ENCODE data around the gene TAAR1. TPM values are rescaled to one million over a fixed set of nuclear protein-coding genes. Genes with fewer than 3 reads are reported as not detected.

The TAAR1 gene
- total RNA-seq, 5 donors from 2014 or later (not counting 1 experiment from before 2014, with no cell fraction given) = not detected

DNA sequence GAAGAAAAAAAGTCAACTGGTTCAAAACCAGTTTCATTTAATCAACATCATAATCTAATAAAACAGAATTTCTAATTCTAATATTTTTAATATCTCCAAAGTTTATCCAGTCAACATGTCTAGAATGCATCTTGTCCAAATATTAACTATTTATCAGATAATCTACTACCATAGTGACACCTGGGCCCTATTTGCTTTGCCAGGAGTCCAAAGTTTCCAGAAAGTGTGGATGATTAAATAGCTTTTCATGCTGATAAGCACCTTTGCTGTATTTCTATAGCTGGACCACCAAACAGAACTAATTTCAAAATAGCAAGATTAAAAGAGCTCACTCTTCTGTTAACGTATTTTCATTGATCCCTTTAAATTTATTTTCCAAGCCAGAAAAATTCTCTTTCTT is 12.3 kb upstream of the TAAR1 start:
- CTCF ChIA-PET = interaction anchor here in 1 of 2 donors (0.6 to 1.7 kb wide), 3 partner anchors 94 to 1252 kb away, joined by 3 to 7 read pairs (median 3); no protein-coding TSS in a partner anchor
- Mint-ChIP-seq H3K27ac (no peak overlapping the region), H3K27me3 (peaks cover 6 to 11% of the 10 kb centered on the region in 2 donors)

GRCh38 chr6:132669690-132670291 is 10.8 kb upstream of the TAAR1 start:
- Mint-ChIP-seq H3K36me3 (no peaks in the 10 kb centered on the region), H3K4me3 (no peak overlapping the region), H3K27me3 (peaks cover 6 to 7% of the 10 kb centered on the region in 2 donors), H3K4me1 (peaks cover 0 to 4% (median 4%) of the 10 kb centered on the region in 3 donors), H3K9me3 (no peaks in the 10 kb centered on the region), H3K27ac (no peak overlapping the region)
- ChIA-PET POLR2A (interaction anchor here in 1 of 2 donors (0.7 kb wide), 1 partner anchor 150 kb away, joined by 8 read pairs; no protein-coding TSS in a partner anchor), CTCF (interaction anchor here (0.6 to 2.5 kb wide), 19 partner anchors 11 to 1251 kb away, joined by 3 to 12 read pairs (median 3); partner anchors contain the start of genes SLC18B1 (in 1 of the 2) and TAAR1 (in 1 of the 2))
- H3K27me3 ChIP-seq (replicated peaks in 1 of 2; ENCODE audit: control insufficient read depth in 2 of 2, extremely low read depth in 1 of 2, insufficient read depth in 2 of 2, low read length in 1 of 2) = no peaks in the 10 kb centered on the region
- H3K9me3 ChIP-seq = no peaks in the 10 kb centered on the region
- H3K36me3 ChIP-seq (ENCODE audit: control insufficient read depth in 2 of 2, extremely low read depth in 1 of 2, insufficient read depth in 1 of 2, low read length in 1 of 2) = no peaks in the 10 kb centered on the region
- WGBS (ENCODE audit: insufficient coverage) = no CpG with 5 or more reads among the region's 4 CpGs
- ATAC-seq (replicated peaks in 1 of 4) (peak in 2 of 4 experiments; percentile 38 to 42), DNase-seq (peak in 2 of 35 experiments; percentile 1 to 40)
- H3K27ac ChIP-seq (ENCODE audit: low read length) = no peak overlapping the region
- peaks cover 0 to 2% of the 10 kb centered on the region in 2 experiments for H3K4me1 ChIP-seq (ENCODE audit: control insufficient read depth in 1 of 2, extremely low read depth in 1 of 2, insufficient read depth in 2 of 2, low read length in 2 of 2)
- H3K4me3 ChIP-seq (ENCODE audit: control insufficient read depth in 1 of 2, extremely low read depth in 1 of 2, low read length in 1 of 2) = no peak overlapping the region

More for the DNA sequence above, 12.3 kb upstream of the TAAR1 start:
- POLR2A ChIA-PET = no interaction called here
- H3K9me3 ChIP-seq = no peaks in the 10 kb centered on the region
- Mint-ChIP-seq H3K4me3 (no peak overlapping the region), H3K9me3 (no peaks in the 10 kb centered on the region), H3K4me1 (peaks cover 0 to 9% (median 4%) of the 10 kb centered on the region in 3 donors), H3K36me3 (no peaks in the 10 kb centered on the region)
- no peak for DNase-seq
- no CpG with 5 or more reads among the region's 1 CpG for WGBS (ENCODE audit: insufficient coverage)
- ATAC-seq (replicated peaks in 1 of 4) = no peak
- H3K4me1 ChIP-seq (ENCODE audit: control insufficient read depth in 1 of 2, extremely low read depth in 1 of 2, insufficient read depth in 2 of 2, low read length in 2 of 2) = peaks cover 0 to 2% of the 10 kb centered on the region in 2 experiments
- no peaks in the 10 kb centered on the region for H3K27me3 ChIP-seq (replicated peaks in 1 of 2; ENCODE audit: control insufficient read depth in 2 of 2, extremely low read depth in 1 of 2, insufficient read depth in 2 of 2, low read length in 1 of 2)
- no peak overlapping the region for H3K4me3 ChIP-seq (ENCODE audit: control insufficient read depth in 1 of 2, extremely low read depth in 1 of 2, low read length in 1 of 2)
- no peaks in the 10 kb centered on the region for H3K36me3 ChIP-seq (ENCODE audit: control insufficient read depth in 2 of 2, extremely low read depth in 1 of 2, insufficient read depth in 1 of 2, low read length in 1 of 2)
- no peak overlapping the region for H3K27ac ChIP-seq (ENCODE audit: low read length)

- Histone ChIP-seq H3K27ac (ENCODE audit: low read length) (no peak overlapping the region), H3K27me3 (replicated peaks in 1 of 2; ENCODE audit: control insufficient read depth in 2 of 2, extremely low read depth in 1 of 2, insufficient read depth in 2 of 2, low read length in 1 of 2) (no peaks in the 10 kb centered on the region), H3K4me1 (ENCODE audit: control insufficient read depth in 1 of 2, extremely low read depth in 1 of 2, insufficient read depth in 2 of 2, low read length in 2 of 2) (peaks cover 0 to 2% of the 10 kb centered on the region in 2 experiments), H3K36me3 (ENCODE audit: control insufficient read depth in 2 of 2, extremely low read depth in 1 of 2, insufficient read depth in 1 of 2, low read length in 1 of 2) (no peaks in the 10 kb centered on the region), H3K9me3 (no peaks in the 10 kb centered on the region), H3K4me3 (ENCODE audit: control insufficient read depth in 1 of 2, extremely low read depth in 1 of 2, low read length in 1 of 2) (no peak overlapping the region)
- H3K4me1 Mint-ChIP-seq = peaks cover 0 to 4% (median 4%) of the 10 kb centered on the region in 3 donors
- ChIA-PET POLR2A (no interaction called here), CTCF (interaction anchor here in 1 of 2 donors (0.7 kb wide), 1 partner anchor 29 kb away, joined by 3 read pairs; no protein-coding TSS in a partner anchor)
- H3K36me3 Mint-ChIP-seq = no peaks in the 10 kb centered on the region
- peaks cover 3 to 6% of the 10 kb centered on the region in 2 donors for H3K27me3 Mint-ChIP-seq
- no peak overlapping the region for H3K27ac Mint-ChIP-seq
- WGBS (ENCODE audit: insufficient coverage) = 89% methylated on average over 3 of the region's 4 CpGs
- H3K4me3 Mint-ChIP-seq = no peak overlapping the region
- ATAC-seq (replicated peaks in 1 of 4) (no peak), DNase-seq (no peak)
- H3K9me3 Mint-ChIP-seq = no peaks in the 10 kb centered on the region
Observed at GRCh38 chr6:132666118-132666517, 7.1 kb upstream of the TAAR1 start.

GRCh38 chr6:132664309-132665034 is 5.5 kb upstream of the TAAR1 start:
- Mint-ChIP-seq H3K4me1 (no peaks in the 10 kb centered on the region), H3K27me3 (peaks cover 0 to 3% of the 10 kb centered on the region in 2 donors), H3K4me3 (no peak overlapping the region), H3K9me3 (no peaks in the 10 kb centered on the region), H3K36me3 (no peaks in the 10 kb centered on the region), H3K27ac (no peak overlapping the region)
- 100% methylated on average over 1 of the region's 1 CpG for WGBS (ENCODE audit: insufficient coverage)
- no peaks in the 10 kb centered on the region for H3K9me3 ChIP-seq
- no peaks in the 10 kb centered on the region for H3K27me3 ChIP-seq (replicated peaks in 1 of 2; ENCODE audit: control insufficient read depth in 2 of 2, extremely low read depth in 1 of 2, insufficient read depth in 2 of 2, low read length in 1 of 2)
- H3K27ac ChIP-seq (ENCODE audit: low read length) = no peak overlapping the region
- no peak overlapping the region for H3K4me3 ChIP-seq (ENCODE audit: control insufficient read depth in 1 of 2, extremely low read depth in 1 of 2, low read length in 1 of 2)
- POLR2A ChIA-PET = no interaction called here
- DNase-seq (no peak), ATAC-seq (replicated peaks in 1 of 4) (no peak)
- no peaks in the 10 kb centered on the region for H3K36me3 ChIP-seq (ENCODE audit: control insufficient read depth in 2 of 2, extremely low read depth in 1 of 2, insufficient read depth in 1 of 2, low read length in 1 of 2)
- CTCF ChIA-PET = interaction anchor here in 1 of 2 donors (0.6 kb wide), 1 partner anchor 1403 kb away, joined by 4 read pairs; no protein-coding TSS in a partner anchor
- H3K4me1 ChIP-seq (ENCODE audit: control insufficient read depth in 1 of 2, extremely low read depth in 1 of 2, insufficient read depth in 2 of 2, low read length in 2 of 2) = no peaks in the 10 kb centered on the region

GRCh38 chr6:132663661-132664060 is 4.7 kb upstream of the TAAR1 start:
- no peaks in the 10 kb centered on the region for H3K4me1 Mint-ChIP-seq
- DNase-seq (no peak), ATAC-seq (replicated peaks in 1 of 4) (no peak)
- no peaks in the 10 kb centered on the region for H3K9me3 ChIP-seq
- CTCF ChIA-PET = no interaction called here
- H3K27ac Mint-ChIP-seq = no peak overlapping the region
- no peaks in the 10 kb centered on the region for H3K36me3 Mint-ChIP-seq
- H3K4me3 Mint-ChIP-seq = no peak overlapping the region
- no peak overlapping the region for H3K4me3 ChIP-seq (ENCODE audit: control insufficient read depth in 1 of 2, extremely low read depth in 1 of 2, low read length in 1 of 2)
- POLR2A ChIA-PET = no interaction called here
- no peaks in the 10 kb centered on the region for H3K9me3 Mint-ChIP-seq
- peaks cover 0 to 3% of the 10 kb centered on the region in 2 donors for H3K27me3 Mint-ChIP-seq
- no peaks in the 10 kb centered on the region for H3K36me3 ChIP-seq (ENCODE audit: control insufficient read depth in 2 of 2, extremely low read depth in 1 of 2, insufficient read depth in 1 of 2, low read length in 1 of 2)
- no peak overlapping the region for H3K27ac ChIP-seq (ENCODE audit: low read length)
- H3K4me1 ChIP-seq (ENCODE audit: control insufficient read depth in 1 of 2, extremely low read depth in 1 of 2, insufficient read depth in 2 of 2, low read length in 2 of 2) = no peaks in the 10 kb centered on the region
- no peaks in the 10 kb centered on the region for H3K27me3 ChIP-seq (replicated peaks in 1 of 2; ENCODE audit: control insufficient read depth in 2 of 2, extremely low read depth in 1 of 2, insufficient read depth in 2 of 2, low read length in 1 of 2)
- no CpG with 5 or more reads among the region's 1 CpG for WGBS (ENCODE audit: insufficient coverage)

DNA sequence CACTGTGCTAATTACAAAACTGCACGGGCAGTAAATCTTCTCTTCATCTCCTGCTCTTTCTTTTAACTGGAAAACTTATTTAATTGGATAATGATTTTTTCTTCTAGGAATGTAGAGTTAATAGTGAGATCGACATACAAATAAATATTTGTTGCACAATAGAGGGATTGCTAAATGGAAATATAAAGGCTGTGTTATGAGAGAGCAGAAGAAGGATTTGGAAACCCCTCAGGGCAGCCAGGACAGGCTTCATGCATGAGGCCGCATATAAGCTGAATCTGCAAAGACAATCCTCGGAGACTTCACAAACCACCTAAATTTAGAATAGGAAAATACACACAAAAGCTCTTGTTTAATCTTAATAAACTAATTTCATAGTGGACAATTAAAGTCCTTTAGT is 2.9 kb upstream of the TAAR1 start:
- no peaks in the 10 kb centered on the region for H3K27me3 ChIP-seq (replicated peaks in 1 of 2; ENCODE audit: control insufficient read depth in 2 of 2, extremely low read depth in 1 of 2, insufficient read depth in 2 of 2, low read length in 1 of 2)
- no peak overlapping the region for H3K4me3 Mint-ChIP-seq
- WGBS (ENCODE audit: insufficient coverage) = no CpG with 5 or more reads among the region's 4 CpGs
- H3K36me3 Mint-ChIP-seq = no peaks in the 10 kb centered on the region
- H3K4me1 ChIP-seq (ENCODE audit: control insufficient read depth in 1 of 2, extremely low read depth in 1 of 2, insufficient read depth in 2 of 2, low read length in 2 of 2) = no peaks in the 10 kb centered on the region
- no peaks in the 10 kb centered on the region for H3K27me3 Mint-ChIP-seq
- no peaks in the 10 kb centered on the region for H3K36me3 ChIP-seq (ENCODE audit: control insufficient read depth in 2 of 2, extremely low read depth in 1 of 2, insufficient read depth in 1 of 2, low read length in 1 of 2)
- no peak overlapping the region for H3K4me3 ChIP-seq (ENCODE audit: control insufficient read depth in 1 of 2, extremely low read depth in 1 of 2, low read length in 1 of 2)
- CTCF ChIA-PET = interaction anchor here in 1 of 2 donors (0.5 kb wide), 1 partner anchor 119 kb away, joined by 4 read pairs; no protein-coding TSS in a partner anchor
- ATAC-seq (replicated peaks in 1 of 4) (no peak), DNase-seq (no peak)
- no peaks in the 10 kb centered on the region for H3K9me3 Mint-ChIP-seq
- H3K4me1 Mint-ChIP-seq = peaks cover 0 to 3% (median 0%) of the 10 kb centered on the region in 3 donors
- no peak overlapping the region for H3K27ac ChIP-seq (ENCODE audit: low read length)
- no peak overlapping the region for H3K27ac Mint-ChIP-seq
- H3K9me3 ChIP-seq = no peaks in the 10 kb centered on the region
- POLR2A ChIA-PET = no interaction called here
